Esophagus muscularis mucosa (tissue), 3 donors: ENCODE data around the gene THBS3.
"Not testable (repeated sequence)": the region's sequence is repeated elsewhere in the genome, so short reads cannot be mapped to it uniquely, and the experiment has no call there.

ENCODE experiments used
- POLR2A ChIP-seq: fragments of 450-650 bp; IDR thresholded peaks from one replicate; pipeline ENCODE4 v1.6.1; 2017; ENCODE audit warnings: antibody characterized with exemption, moderate library complexity, mild to moderate bottlenecking, low read depth
- POLR2AphosphoS5 ChIP-seq, 2 donors: sonication (generic); formaldehyde crosslinking; IDR thresholded peaks; one replicate each; pipeline ENCODE4 v1.6.1; 2017; ENCODE audit warnings: antibody characterized with exemption in 2 of 2
- TF ChIP-seq, protein P1 (sequence below), 3 experiments: fragments of 200-600 bp in 2 of 3; fragments of 450-650 bp in 1 of 3; sonication (generic) in 2 of 3; IDR thresholded peaks; one replicate each; pipeline ENCODE4 v1.5.1; 2017 to 2019; ENCODE audit warnings: antibody characterized with exemption in 3 of 3, mild to moderate bottlenecking in 2 of 3, moderate library complexity in 1 of 3

GRCh38 chr1:155220211-155220965 lies 12.7 kb upstream of the THBS3 start:
- TF ChIP-seq, protein P1, sequence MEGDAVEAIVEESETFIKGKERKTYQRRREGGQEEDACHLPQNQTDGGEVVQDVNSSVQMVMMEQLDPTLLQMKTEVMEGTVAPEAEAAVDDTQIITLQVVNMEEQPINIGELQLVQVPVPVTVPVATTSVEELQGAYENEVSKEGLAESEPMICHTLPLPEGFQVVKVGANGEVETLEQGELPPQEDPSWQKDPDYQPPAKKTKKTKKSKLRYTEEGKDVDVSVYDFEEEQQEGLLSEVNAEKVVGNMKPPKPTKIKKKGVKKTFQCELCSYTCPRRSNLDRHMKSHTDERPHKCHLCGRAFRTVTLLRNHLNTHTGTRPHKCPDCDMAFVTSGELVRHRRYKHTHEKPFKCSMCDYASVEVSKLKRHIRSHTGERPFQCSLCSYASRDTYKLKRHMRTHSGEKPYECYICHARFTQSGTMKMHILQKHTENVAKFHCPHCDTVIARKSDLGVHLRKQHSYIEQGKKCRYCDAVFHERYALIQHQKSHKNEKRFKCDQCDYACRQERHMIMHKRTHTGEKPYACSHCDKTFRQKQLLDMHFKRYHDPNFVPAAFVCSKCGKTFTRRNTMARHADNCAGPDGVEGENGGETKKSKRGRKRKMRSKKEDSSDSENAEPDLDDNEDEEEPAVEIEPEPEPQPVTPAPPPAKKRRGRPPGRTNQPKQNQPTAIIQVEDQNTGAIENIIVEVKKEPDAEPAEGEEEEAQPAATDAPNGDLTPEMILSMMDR (IDR thresholded peaks at IDR 0.05) = not testable (repeated sequence)
- TF ChIP-seq POLR2AphosphoS5 (IDR thresholded peaks at IDR 0.05); POLR2A: not testable (repeated sequence)
